GM19193 (cell line): ENCODE results near the gene SYNPR.

Experiments
- POLR2A ChIP-seq: IDR thresholded peaks from 4 replicates; pipeline ENCODE4 v1.6.1; 2011; ENCODE audit not compliant: insufficient read depth, insufficient read length; ENCODE audit errors: extremely low read depth

The SYNPR gene

GRCh38 chr3:63349583-63350573 is 71.8 kb downstream of the SYNPR start:
- no peak for TF ChIP-seq POLR2A

DNA sequence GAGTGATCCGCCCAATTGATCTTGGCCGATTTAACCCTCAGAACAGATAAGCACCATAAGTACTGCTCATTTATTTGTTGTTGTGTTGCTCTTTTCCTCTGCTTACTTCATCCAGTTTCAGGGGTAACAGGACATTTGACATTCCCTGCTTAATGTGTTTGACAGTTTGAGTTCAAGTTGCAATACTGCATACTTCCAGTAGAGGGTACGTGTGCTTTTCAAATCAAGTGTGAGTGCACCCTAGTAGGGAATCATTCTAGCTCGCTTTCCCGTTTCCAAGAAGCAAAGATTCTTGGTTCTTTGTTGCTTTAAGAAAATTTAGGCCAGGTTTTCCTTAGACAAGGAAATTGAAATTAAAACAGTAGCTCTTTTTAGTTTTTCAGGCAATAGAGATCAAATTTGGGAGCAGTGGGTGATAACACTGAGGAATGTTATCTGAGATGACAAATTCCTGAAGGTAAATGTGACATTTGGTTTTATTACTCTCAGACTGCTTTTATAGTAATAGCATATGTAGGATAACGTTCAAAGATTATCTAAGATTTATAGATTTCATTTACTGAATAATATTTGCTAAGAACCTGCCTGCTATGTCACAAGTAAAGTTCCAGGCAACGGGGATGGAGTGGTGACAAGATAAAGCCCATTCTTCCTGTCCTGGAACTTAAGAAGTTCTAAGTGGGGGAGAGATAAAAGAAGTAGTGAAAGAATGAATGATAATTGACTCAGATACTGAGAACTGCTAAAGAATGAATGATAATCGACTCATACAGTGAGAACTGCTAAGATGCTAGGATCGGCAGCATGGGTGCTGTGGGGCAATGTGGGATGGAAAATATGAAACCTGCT is 73.3 kb downstream of the SYNPR start:
- no peak for TF ChIP-seq POLR2A

- TF ChIP-seq POLR2A, result no peak
Observed at GRCh38 chr3:63352008-63352279, 73.8 kb downstream of the SYNPR start.

- TF ChIP-seq POLR2A, result no peak
Observed at GRCh38 chr3:63353383-63353782, 75.3 kb downstream of the SYNPR start.

DNA sequence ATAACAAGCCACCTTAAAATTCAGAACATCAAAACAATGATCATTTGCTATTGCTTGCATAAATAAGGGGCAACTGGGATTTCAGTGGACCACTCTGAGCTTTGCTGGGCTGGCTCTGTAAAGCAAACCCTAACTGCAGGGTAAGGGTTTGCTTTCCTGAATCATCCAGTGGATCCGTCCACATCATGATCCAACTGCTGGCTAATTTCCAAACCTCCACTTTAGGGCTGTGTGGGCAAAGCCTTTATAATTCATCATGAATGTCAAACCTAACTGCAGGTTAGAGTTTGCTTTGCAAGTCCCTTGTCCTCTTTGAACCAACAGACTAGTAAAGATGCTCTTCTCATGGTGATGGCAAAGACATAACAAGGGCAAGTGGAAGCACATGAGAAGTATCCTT is 76.1 kb downstream of the SYNPR start:
- no peak for TF ChIP-seq POLR2A

DNA sequence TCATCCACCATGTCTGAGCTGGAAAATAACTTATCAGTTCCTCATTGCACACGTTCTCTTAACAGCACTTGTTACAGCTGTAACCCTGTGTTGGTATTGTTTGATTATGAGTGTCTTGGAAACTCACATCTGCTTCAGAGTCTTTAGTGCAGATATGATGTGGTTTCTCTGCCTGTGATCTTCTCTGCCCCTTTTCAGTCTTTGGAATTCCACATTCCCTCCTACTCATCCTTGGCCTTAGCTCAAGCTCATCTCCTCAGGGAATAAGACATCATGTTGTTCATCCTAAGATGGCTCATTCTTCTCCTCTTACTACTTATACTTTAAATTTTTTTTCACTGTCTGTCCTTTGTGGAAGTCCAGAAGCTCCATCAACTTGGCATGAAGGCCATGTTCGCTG is 77.7 kb downstream of the SYNPR start:
- TF ChIP-seq POLR2A, result no peak

DNA sequence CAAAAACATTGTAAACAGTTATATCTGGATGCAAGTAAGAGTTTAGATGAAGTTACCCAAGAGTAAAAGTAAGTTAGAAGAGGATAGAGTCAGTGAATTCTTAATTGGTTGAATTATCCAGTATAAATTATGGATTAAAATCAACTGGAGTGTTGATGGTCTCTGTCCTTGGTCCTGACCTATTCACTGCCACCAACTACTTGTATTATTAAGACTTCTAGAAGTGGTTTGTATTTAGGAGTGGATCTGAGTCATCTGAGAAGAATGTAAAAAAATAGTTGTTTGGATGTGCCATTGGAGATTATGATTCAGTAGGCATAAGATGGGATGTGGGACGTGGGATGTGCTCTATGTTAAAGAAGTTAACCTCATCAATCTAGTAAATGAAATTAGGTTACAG is 86.4 kb downstream of the SYNPR start:
- TF ChIP-seq POLR2A, result no peak

- TF ChIP-seq POLR2A, result no peak
Observed at GRCh38 chr3:63364910-63365309, 86.8 kb downstream of the SYNPR start.

- TF ChIP-seq POLR2A, result no peak
Observed at GRCh38 chr3:63365671-63366070, 87.6 kb downstream of the SYNPR start.

GRCh38 chr3:63370094-63370493 is 92.0 kb downstream of the SYNPR start:
- TF ChIP-seq POLR2A, result no peak

DNA sequence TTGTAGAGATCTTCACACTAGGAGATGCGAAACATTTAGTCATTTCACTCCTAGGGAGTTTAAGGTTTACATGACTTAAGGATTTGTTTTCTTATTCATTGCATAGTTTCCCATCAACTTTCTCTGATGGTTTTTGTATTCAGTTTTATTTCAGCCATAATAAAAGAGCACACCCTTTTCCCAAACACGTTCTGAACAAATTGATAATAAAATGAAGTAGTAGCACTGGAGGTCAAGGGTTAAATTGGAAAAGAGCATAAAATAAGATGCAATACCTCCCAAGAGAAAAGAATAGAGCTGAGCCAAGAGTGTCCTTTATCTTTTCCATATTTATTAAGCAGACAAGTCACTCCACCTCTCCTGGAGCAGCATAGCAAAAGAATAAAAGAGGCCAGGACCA is 104.9 kb downstream of the SYNPR start:
- no peak for TF ChIP-seq POLR2A

DNA sequence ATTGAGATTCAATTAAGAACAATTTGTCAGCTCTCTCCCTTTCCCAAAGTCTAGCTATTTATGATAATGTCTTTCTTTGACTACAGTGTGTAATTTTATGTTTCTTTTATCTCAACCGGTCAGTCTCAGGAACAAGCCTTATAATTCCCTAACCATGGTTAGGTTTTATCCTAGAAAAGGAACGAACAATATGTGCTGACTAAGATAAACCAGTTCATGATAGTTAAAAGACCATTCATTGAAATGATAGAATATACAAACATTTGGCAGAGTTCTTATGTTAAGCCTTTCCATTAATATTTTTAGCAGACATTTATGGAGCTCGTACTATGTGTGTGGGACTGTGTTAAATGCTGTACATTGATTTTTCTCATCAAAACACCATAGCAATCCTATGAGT is 106.3 kb downstream of the SYNPR start:
- no peak for TF ChIP-seq POLR2A

GRCh38 chr3:63385629-63386028 is 107.5 kb downstream of the SYNPR start:
- TF ChIP-seq POLR2A, result no peak

GRCh38 chr3:63386568-63386967 is 108.5 kb downstream of the SYNPR start:
- no peak for TF ChIP-seq POLR2A

DNA sequence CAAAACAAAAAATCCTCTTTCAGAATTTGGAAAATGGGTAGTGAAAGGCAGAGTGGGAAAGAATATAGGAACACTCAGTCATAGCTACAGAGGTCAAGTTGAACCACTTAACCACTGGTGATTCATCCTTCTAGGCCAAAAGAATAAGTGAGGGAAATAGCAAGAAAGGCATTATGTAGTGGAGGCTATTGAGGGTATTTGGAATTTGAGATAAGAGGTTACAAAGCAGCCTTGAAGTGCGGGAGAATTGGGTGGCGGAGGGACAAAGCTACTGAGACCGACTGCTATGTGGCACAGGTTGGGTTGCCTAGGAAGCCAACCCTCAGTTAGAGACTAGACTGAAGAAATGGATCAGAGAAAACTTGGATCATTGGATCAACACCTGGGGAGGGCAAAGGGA is 109.5 kb downstream of the SYNPR start:
- no peak for TF ChIP-seq POLR2A
